SH-SY5Y (cell line): ENCODE measurements around the gene CCDC134.

Experiments
- GATA2 ChIP-seq: IDR thresholded peaks from 2 replicates; pipeline ENCODE4 v1.6.1; 2011; ENCODE audit warnings: mild to moderate bottlenecking, low read depth, low read length
- GATA3 ChIP-seq: IDR thresholded peaks from 2 replicates; pipeline ENCODE4 v1.6.1; 2011; ENCODE audit warnings: low read depth, mild to moderate bottlenecking, low read length, moderate library complexity

DNA sequence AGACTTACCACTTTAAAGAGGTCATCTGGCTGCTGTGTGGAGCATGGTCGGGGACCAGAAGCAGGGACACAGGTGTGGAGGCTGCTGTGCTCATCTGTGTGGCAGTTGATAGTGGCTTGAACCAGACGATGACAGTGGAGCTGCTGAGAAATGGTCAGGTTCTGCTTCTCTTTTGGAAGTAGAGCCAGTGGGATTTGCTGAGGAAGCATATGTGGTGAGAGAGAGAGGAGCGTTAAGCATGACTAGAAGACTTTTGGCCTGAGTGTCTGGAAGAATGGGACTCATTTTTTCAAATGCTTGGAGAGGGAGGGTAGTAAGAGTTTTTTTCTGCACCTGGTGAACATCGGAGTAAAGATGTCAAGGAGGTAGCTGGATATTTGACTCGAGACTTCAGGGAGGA, 20.0 kb downstream of the CCDC134 start:
- TF ChIP-seq GATA2: no peak
- no peak for TF ChIP-seq GATA3
